Measurements from ENCODE around the gene CPXM1. TPM values are rescaled to one million over a fixed set of nuclear protein-coding genes. Genes with fewer than 3 reads are reported as not detected.

The CPXM1 gene
- total and polyA plus RNA-seq, 9 of the 15 experiments (the other 6 are each of a cell fraction or from before 2014, with no cell fraction given): 0.04 to 1.1 (median 0.37) TPM; not detected in 2

DNA sequence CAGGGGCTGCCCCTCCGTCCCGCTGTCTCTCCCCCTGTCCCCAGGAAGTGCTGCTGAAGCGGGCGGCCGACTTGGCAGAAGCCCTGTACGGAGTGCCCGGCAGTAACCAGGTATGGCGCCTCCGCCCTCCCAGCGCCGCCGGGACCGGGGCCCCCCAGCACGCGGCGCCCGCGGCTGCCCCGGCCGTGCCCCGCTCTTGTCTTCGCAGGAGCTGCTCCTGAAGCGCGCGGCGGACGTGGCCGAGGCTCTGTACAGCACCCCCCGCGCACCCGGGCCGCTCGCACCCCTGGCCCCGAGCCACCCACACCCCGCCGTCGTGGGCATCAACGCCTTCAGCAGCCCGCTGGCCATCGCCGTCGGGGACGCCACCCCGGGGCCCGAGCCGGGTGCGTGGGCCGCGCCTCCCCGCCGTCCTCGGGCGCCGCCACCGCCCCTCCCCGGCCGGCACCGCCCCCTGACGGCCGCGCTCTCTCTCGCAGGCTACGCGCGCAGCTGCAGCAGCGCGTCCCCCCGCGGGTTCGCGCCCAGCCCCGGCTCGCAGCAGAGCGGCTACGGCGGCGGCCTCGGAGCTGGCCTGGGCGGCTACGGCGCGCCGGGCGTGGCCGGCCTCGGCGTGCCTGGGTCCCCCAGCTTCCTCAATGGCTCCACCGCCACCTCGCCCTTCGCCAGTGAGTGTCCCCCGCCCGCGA is 48.4 kb downstream of the CPXM1 start (continued):
- no peak for TF ChIP-seq JUNB (CRISPR knock-in tag; conservative IDR thresholded peaks at IDR 0.05)
- TF ChIP-seq NR3C1 (CRISPR knock-in tag; IDR thresholded peaks at IDR 0.05): 0 out of 2 replicates have a peak, but pooled peaks have one; percentile 38
- TF ChIP-seq MCM2 (IDR thresholded peaks at IDR 0.05; ENCODE audit: low read depth): no peak
- TF ChIP-seq YY1 (IDR thresholded peaks at IDR 0.05; ENCODE audit: borderline replicate concordance in 1 of 3, control insufficient read depth in 1 of 3, extremely low read depth in 1 of 3, insufficient read depth in 3 of 3, insufficient read length in 1 of 3, insufficient replicate concordance in 2 of 3, low read depth in 1 of 3, low read length in 2 of 3): peak in 1 of 3 experiments; percentile 23
- TF ChIP-seq, protein P1, sequence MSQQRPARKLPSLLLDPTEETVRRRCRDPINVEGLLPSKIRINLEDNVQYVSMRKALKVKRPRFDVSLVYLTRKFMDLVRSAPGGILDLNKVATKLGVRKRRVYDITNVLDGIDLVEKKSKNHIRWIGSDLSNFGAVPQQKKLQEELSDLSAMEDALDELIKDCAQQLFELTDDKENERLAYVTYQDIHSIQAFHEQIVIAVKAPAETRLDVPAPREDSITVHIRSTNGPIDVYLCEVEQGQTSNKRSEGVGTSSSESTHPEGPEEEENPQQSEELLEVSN (IDR thresholded peaks at IDR 0.05; ENCODE audit: borderline replicate concordance in 1 of 2, extremely low read depth in 1 of 2, insufficient read depth in 1 of 2, insufficient read length in 1 of 2, low read depth in 1 of 2, low read length in 1 of 2, poor library complexity in 1 of 2, severe bottlenecking in 1 of 2): peak in 1 of 2 experiments; percentile 43
- TF ChIP-seq, protein P2, sequence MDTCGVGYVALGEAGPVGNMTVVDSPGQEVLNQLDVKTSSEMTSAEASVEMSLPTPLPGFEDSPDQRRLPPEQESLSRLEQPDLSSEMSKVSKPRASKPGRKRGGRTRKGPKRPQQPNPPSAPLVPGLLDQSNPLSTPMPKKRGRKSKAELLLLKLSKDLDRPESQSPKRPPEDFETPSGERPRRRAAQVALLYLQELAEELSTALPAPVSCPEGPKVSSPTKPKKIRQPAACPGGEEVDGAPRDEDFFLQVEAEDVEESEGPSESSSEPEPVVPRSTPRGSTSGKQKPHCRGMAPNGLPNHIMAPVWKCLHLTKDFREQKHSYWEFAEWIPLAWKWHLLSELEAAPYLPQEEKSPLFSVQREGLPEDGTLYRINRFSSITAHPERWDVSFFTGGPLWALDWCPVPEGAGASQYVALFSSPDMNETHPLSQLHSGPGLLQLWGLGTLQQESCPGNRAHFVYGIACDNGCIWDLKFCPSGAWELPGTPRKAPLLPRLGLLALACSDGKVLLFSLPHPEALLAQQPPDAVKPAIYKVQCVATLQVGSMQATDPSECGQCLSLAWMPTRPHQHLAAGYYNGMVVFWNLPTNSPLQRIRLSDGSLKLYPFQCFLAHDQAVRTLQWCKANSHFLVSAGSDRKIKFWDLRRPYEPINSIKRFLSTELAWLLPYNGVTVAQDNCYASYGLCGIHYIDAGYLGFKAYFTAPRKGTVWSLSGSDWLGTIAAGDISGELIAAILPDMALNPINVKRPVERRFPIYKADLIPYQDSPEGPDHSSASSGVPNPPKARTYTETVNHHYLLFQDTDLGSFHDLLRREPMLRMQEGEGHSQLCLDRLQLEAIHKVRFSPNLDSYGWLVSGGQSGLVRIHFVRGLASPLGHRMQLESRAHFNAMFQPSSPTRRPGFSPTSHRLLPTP (IDR thresholded peaks at IDR 0.05; ENCODE audit: borderline replicate concordance, extremely low read depth, insufficient read length): peak; percentile 57
- no peak for TF ChIP-seq ZBTB17 (CRISPR knock-in tag; IDR thresholded peaks at IDR 0.05)
- TF ChIP-seq BCOR (IDR thresholded peaks at IDR 0.05): no peak
- TF ChIP-seq, protein P3, sequence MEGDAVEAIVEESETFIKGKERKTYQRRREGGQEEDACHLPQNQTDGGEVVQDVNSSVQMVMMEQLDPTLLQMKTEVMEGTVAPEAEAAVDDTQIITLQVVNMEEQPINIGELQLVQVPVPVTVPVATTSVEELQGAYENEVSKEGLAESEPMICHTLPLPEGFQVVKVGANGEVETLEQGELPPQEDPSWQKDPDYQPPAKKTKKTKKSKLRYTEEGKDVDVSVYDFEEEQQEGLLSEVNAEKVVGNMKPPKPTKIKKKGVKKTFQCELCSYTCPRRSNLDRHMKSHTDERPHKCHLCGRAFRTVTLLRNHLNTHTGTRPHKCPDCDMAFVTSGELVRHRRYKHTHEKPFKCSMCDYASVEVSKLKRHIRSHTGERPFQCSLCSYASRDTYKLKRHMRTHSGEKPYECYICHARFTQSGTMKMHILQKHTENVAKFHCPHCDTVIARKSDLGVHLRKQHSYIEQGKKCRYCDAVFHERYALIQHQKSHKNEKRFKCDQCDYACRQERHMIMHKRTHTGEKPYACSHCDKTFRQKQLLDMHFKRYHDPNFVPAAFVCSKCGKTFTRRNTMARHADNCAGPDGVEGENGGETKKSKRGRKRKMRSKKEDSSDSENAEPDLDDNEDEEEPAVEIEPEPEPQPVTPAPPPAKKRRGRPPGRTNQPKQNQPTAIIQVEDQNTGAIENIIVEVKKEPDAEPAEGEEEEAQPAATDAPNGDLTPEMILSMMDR (IDR thresholded peaks at IDR 0.05 in 2 of 3, conservative IDR thresholded peaks at IDR 0.05 in 1 of 3; ENCODE audit: insufficient read depth in 2 of 3, low read depth in 1 of 3, low read length in 3 of 3): peak in 2 of 3 experiments; percentile 23 to 57; a peak in 2 of 6 replicates
- TF ChIP-seq NR2C1 (IDR thresholded peaks at IDR 0.05): no peak
- TF ChIP-seq NR2C1 (tag; IDR thresholded peaks at IDR 0.05): no peak
- peak in 1 of 2 experiments; percentile 51; a peak in 2 of 4 replicates for TF ChIP-seq NRF1 (conservative IDR thresholded peaks at IDR 0.05 in 1 of 2, IDR thresholded peaks at IDR 0.05 in 1 of 2)
- peak; percentile 56 for TF ChIP-seq CXXC5 (CRISPR knock-in tag; IDR thresholded peaks at IDR 0.05)
- TF ChIP-seq ZNF764 (CRISPR knock-in tag; IDR thresholded peaks at IDR 0.05; ENCODE audit: low read depth): peak; percentile 58; the same call in 1 of the 2 replicates
- 0 out of 4 replicates have a peak, but pooled peaks of 1 of the 2 experiments have one; percentile 31 for TF ChIP-seq NONO (IDR thresholded peaks at IDR 0.05; ENCODE audit: low read depth in 2 of 2, low read length in 1 of 2)
- TF ChIP-seq, protein P4, sequence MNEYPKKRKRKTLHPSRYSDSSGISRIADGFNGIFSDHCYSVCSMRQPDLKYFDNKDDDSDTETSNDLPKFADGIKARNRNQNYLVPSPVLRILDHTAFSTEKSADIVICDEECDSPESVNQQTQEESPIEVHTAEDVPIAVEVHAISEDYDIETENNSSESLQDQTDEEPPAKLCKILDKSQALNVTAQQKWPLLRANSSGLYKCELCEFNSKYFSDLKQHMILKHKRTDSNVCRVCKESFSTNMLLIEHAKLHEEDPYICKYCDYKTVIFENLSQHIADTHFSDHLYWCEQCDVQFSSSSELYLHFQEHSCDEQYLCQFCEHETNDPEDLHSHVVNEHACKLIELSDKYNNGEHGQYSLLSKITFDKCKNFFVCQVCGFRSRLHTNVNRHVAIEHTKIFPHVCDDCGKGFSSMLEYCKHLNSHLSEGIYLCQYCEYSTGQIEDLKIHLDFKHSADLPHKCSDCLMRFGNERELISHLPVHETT (CRISPR knock-in tag; conservative IDR thresholded peaks at IDR 0.05 in 1 of 2, IDR thresholded peaks at IDR 0.05 in 1 of 2): no peak
- peak; percentile 98 for TF ChIP-seq ZNF785 (CRISPR knock-in tag; IDR thresholded peaks at IDR 0.05)
- TF ChIP-seq TCF7L2 (IDR thresholded peaks at IDR 0.05; ENCODE audit: low read depth, low read length): no peak

All from K562 (cell line).